ENCODE results near the gene YWHAQ.

YWHAQ gene

GRCh38 chr2:9639740-9640343 lies 9.0 kb upstream of the YWHAQ start:
- H3K27ac ChIP-seq: no peak overlapping the region

DNA sequence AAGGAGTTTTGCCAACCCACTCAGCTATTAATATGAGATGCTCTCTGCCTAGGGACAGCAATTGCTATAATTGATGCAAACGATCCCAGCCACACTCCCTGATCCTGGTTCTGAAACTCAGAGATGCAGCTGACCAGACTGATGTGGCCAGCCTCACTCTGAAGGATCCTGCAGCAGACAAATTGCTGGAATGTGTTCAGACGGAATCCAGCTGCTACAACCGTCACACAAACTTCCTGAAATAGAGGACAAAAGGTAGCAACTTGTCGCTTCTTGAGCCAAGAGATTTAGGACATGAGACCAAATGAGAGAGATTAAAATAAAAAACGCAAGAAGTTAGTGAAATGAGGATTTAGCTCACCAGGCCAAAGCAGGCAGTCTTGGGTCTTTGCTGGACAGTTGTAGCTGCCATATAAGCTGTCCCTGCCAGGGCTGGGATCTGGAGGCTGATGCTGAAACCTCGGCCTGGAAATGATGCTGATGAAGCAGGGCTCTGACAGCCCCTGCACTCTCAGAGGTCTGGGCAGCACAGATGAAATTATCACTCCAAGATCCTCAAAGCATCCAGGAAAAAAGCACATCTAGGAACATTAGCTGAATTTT lies 8.3 kb upstream of the YWHAQ start:
- ChIA-PET POLR2A (ENCODE audit: low non-redundant PET) (interaction anchor here (1.0 kb wide), 1 partner anchor 8 kb away, joined by 3 read pairs; the partner anchor contains the start of gene YWHAQ), CTCF (interaction anchor here (0.8 kb wide), 1 partner anchor 350 kb away, joined by 3 read pairs; no protein-coding TSS in a partner anchor)
- DNase-seq (ENCODE audit: low spot score): no peak
- no peak for TF ChIP-seq CTCF (conservative IDR thresholded peaks at IDR 0.05; ENCODE audit: low read depth)
- H3K27ac ChIP-seq: peak overlapping the region; percentile 60

More at GRCh38 chr2:9639740-9640343, 9.0 kb upstream of the YWHAQ start:
- DNase-seq (ENCODE audit: low spot score): no peak
- ChIA-PET CTCF (no interaction called here), POLR2A (ENCODE audit: low non-redundant PET) (interaction anchor here (1.0 kb wide), 1 partner anchor 9 kb away, joined by 3 read pairs; the partner anchor contains the start of gene YWHAQ)
- TF ChIP-seq CTCF (conservative IDR thresholded peaks at IDR 0.05; ENCODE audit: low read depth): no peak

GRCh38 chr2:9638532-9638931 lies 7.7 kb upstream of the YWHAQ start:
- ChIA-PET POLR2A (ENCODE audit: low non-redundant PET) (interaction anchor here (1.0 kb wide), 1 partner anchor 27 kb away, joined by 3 read pairs; no protein-coding TSS in a partner anchor), CTCF (interaction anchor here (0.8 kb wide), 1 partner anchor 350 kb away, joined by 3 read pairs; no protein-coding TSS in a partner anchor)
- peak; percentile 73 for DNase-seq (ENCODE audit: low spot score)
- peak overlapping the region; percentile 60 for H3K27ac ChIP-seq
- no peak for TF ChIP-seq CTCF (conservative IDR thresholded peaks at IDR 0.05; ENCODE audit: low read depth)

- DNase-seq (ENCODE audit: low spot score): peak; percentile 59
- ChIA-PET POLR2A (ENCODE audit: low non-redundant PET) (no interaction called here), CTCF (interaction anchor here (0.6 kb wide), 1 partner anchor 22 kb away, joined by 3 read pairs; no protein-coding TSS in a partner anchor)
- H3K27ac ChIP-seq: peak overlapping the region; percentile 60
- no peak for TF ChIP-seq CTCF (conservative IDR thresholded peaks at IDR 0.05; ENCODE audit: low read depth)
Measured at GRCh38 chr2:9637330-9637729, 6.5 kb upstream of the YWHAQ start.

GRCh38 chr2:9634133-9634532 lies 3.3 kb upstream of the YWHAQ start:
- ChIA-PET CTCF (interaction anchor here (1.3 kb wide), 1 partner anchor 136 kb away, joined by 5 read pairs; no protein-coding TSS in a partner anchor), POLR2A (ENCODE audit: low non-redundant PET) (interaction anchor here (0.6 kb wide), 1 partner anchor 135 kb away, joined by 4 read pairs; no protein-coding TSS in a partner anchor)
- DNase-seq (ENCODE audit: low spot score): no peak
- no peak for TF ChIP-seq CTCF (conservative IDR thresholded peaks at IDR 0.05; ENCODE audit: low read depth)
- no peak overlapping the region for H3K27ac ChIP-seq

- DNase-seq (ENCODE audit: low spot score): no peak
- H3K27ac ChIP-seq: no peak overlapping the region
- CTCF ChIA-PET: no interaction called here
- no peak for TF ChIP-seq CTCF (conservative IDR thresholded peaks at IDR 0.05; ENCODE audit: low read depth)
- POLR2A ChIA-PET (ENCODE audit: low non-redundant PET): no interaction called here
Measured at GRCh38 chr2:9631878-9632700, 1.3 kb upstream of the YWHAQ start.
